Activated CD4-positive, alpha-beta memory T cell treated with anti-CD3 and anti-CD28 coated beads, Interleukin-2, amount 10 ng/mL, durations not matched to agents 7 days and 5 days (primary cell): ENCODE measurements around the gene HTRA1. TPM values are rescaled to one million over a fixed set of nuclear protein-coding genes. Genes with fewer than 3 reads are reported as not detected.
A peak's percentile ranks its signal among the peaks of the same experiment; 100 is the strongest.

Experiments
- CTCF ChIA-PET: fragments of 350-600 bp; sonication (Branson Sonifier 250); formaldehyde crosslinking; loops from one replicate; lab custom pipeline; 2021; ENCODE audit warnings: antibody characterized with exemption, inconsistent platforms; lab: Charles Lee
- POLR2A ChIA-PET: fragments of 350-600 bp; sonication (Branson Sonifier 250); formaldehyde crosslinking; loops from one replicate; lab custom pipeline; 2021; ENCODE audit warnings: antibody characterized with exemption; lab: Charles Lee
- DNase-seq: peaks from one replicate; pipeline ENCODE4 v3.0.0-alpha.2; 2020
- H3K27ac Mint-ChIP-seq: one replicate; pipeline ENCODE4 v1.8.0; 2021; ENCODE audit warnings: mild to moderate bottlenecking, mixed read lengths
- H3K27me3 Mint-ChIP-seq: one replicate; pipeline ENCODE4 v1.8.0; 2021; ENCODE audit warnings: mixed read lengths
- H3K36me3 Mint-ChIP-seq: one replicate; pipeline ENCODE4 v1.8.0; 2021; ENCODE audit warnings: low read depth, mixed read lengths
- H3K4me1 Mint-ChIP-seq: one replicate; pipeline ENCODE4 v1.8.0; 2021; ENCODE audit warnings: mixed read lengths
- H3K4me3 Mint-ChIP-seq: one replicate; pipeline ENCODE4 v1.8.0; 2021; ENCODE audit warnings: mild to moderate bottlenecking, mixed read lengths
- H3K9me3 Mint-ChIP-seq: one replicate; pipeline ENCODE4 v1.8.0; 2021; ENCODE audit warnings: mixed read lengths
- total RNA-seq, 2 experiments: library from RNA; stranded (reverse); gene quantifications; one replicate each; pipeline ENCODE4 v1.2.3, GENCODE V29; 2021

The HTRA1 gene
- total RNA-seq, 2 experiments from 2014 or later: not detected

- H3K27me3 Mint-ChIP-seq: peaks cover 51% of the 10 kb centered on the region
Observed at GRCh38 chr10:122458693-122459092, 2.7 kb upstream of the HTRA1 start.

GRCh38 chr10:122459561-122460273 is 1.6 kb upstream of the HTRA1 start:
- Mint-ChIP-seq H3K27me3 (peaks cover 60% of the 10 kb centered on the region), H3K27ac (no peak overlapping the region), H3K4me3 (no peak overlapping the region), H3K4me1 (peaks cover 6% of the 10 kb centered on the region), H3K36me3 (no peaks in the 10 kb centered on the region), H3K9me3 (no peaks in the 10 kb centered on the region)
- ChIA-PET POLR2A (no interaction called here), CTCF (no interaction called here)
- DNase-seq: no peak

More at GRCh38 chr10:122458693-122459092, 2.7 kb upstream of the HTRA1 start:
- Mint-ChIP-seq H3K27ac (no peak overlapping the region), H3K4me1 (peaks cover 6% of the 10 kb centered on the region), H3K4me3 (no peak overlapping the region), H3K9me3 (no peaks in the 10 kb centered on the region), H3K36me3 (no peaks in the 10 kb centered on the region)
- ChIA-PET POLR2A (no interaction called here), CTCF (no interaction called here)
- no peak for DNase-seq

GRCh38 chr10:122460891-122461293 is 461 bp upstream of the HTRA1 start:
- no peak overlapping the region for H3K4me3 Mint-ChIP-seq
- H3K4me1 Mint-ChIP-seq: peaks cover 6% of the 10 kb centered on the region
- H3K27ac Mint-ChIP-seq: no peak overlapping the region
- POLR2A ChIA-PET: no interaction called here
- no peaks in the 10 kb centered on the region for H3K36me3 Mint-ChIP-seq
- CTCF ChIA-PET: no interaction called here
- no peak for DNase-seq
- H3K9me3 Mint-ChIP-seq: no peaks in the 10 kb centered on the region
- H3K27me3 Mint-ChIP-seq: peaks cover 68% of the 10 kb centered on the region

- peaks cover 75% of the 10 kb centered on the region for H3K27me3 Mint-ChIP-seq
- no peaks in the 10 kb centered on the region for H3K9me3 Mint-ChIP-seq
- peak overlapping the region; percentile 52 for H3K4me3 Mint-ChIP-seq
- no peaks in the 10 kb centered on the region for H3K36me3 Mint-ChIP-seq
- H3K4me1 Mint-ChIP-seq: peaks cover 6% of the 10 kb centered on the region
- CTCF ChIA-PET: no interaction called here
- no peak for DNase-seq
- no peak overlapping the region for H3K27ac Mint-ChIP-seq
- POLR2A ChIA-PET: no interaction called here
Observed at GRCh38 chr10:122461729-122462532, 578 bp downstream of the HTRA1 start.

GRCh38 chr10:122462533-122463465 is 1.4 kb downstream of the HTRA1 start:
- H3K27me3 Mint-ChIP-seq: peaks cover 74% of the 10 kb centered on the region
- no peaks in the 10 kb centered on the region for H3K36me3 Mint-ChIP-seq
- peaks cover 6% of the 10 kb centered on the region for H3K4me1 Mint-ChIP-seq
- H3K9me3 Mint-ChIP-seq: no peaks in the 10 kb centered on the region
- DNase-seq: no peak
- H3K27ac Mint-ChIP-seq: no peak overlapping the region
- POLR2A ChIA-PET: no interaction called here
- CTCF ChIA-PET: no interaction called here
- peak overlapping the region; percentile 52 for H3K4me3 Mint-ChIP-seq

GRCh38 chr10:122463466-122464249 is 2.3 kb downstream of the HTRA1 start:
- Mint-ChIP-seq H3K9me3 (no peaks in the 10 kb centered on the region), H3K36me3 (no peaks in the 10 kb centered on the region), H3K4me3 (no peak overlapping the region), H3K27me3 (peaks cover 69% of the 10 kb centered on the region), H3K4me1 (peaks cover 6% of the 10 kb centered on the region), H3K27ac (no peak overlapping the region)
- ChIA-PET CTCF (no interaction called here), POLR2A (no interaction called here)
- no peak for DNase-seq

GRCh38 chr10:122464250-122464510 is 2.8 kb downstream of the HTRA1 start:
- Mint-ChIP-seq H3K27me3 (peaks cover 67% of the 10 kb centered on the region), H3K36me3 (no peaks in the 10 kb centered on the region), H3K9me3 (no peaks in the 10 kb centered on the region), H3K4me1 (peaks cover 6% of the 10 kb centered on the region), H3K4me3 (no peak overlapping the region), H3K27ac (no peak overlapping the region)
- DNase-seq: no peak
- POLR2A ChIA-PET: no interaction called here
- CTCF ChIA-PET: no interaction called here

GRCh38 chr10:122464586-122464985 is 3.2 kb downstream of the HTRA1 start:
- ChIA-PET POLR2A (no interaction called here), CTCF (no interaction called here)
- H3K27me3 Mint-ChIP-seq: peaks cover 66% of the 10 kb centered on the region
- H3K27ac Mint-ChIP-seq: no peak overlapping the region
- no peak for DNase-seq
- no peaks in the 10 kb centered on the region for H3K36me3 Mint-ChIP-seq
- no peaks in the 10 kb centered on the region for H3K9me3 Mint-ChIP-seq
- no peak overlapping the region for H3K4me3 Mint-ChIP-seq
- H3K4me1 Mint-ChIP-seq: peaks cover 6% of the 10 kb centered on the region

- H3K9me3 Mint-ChIP-seq: no peaks in the 10 kb centered on the region
- DNase-seq: no peak
- POLR2A ChIA-PET: no interaction called here
- peaks cover 6% of the 10 kb centered on the region for H3K4me1 Mint-ChIP-seq
- H3K27me3 Mint-ChIP-seq: peaks cover 63% of the 10 kb centered on the region
- no peaks in the 10 kb centered on the region for H3K36me3 Mint-ChIP-seq
- H3K4me3 Mint-ChIP-seq: no peak overlapping the region
- CTCF ChIA-PET: no interaction called here
- H3K27ac Mint-ChIP-seq: no peak overlapping the region
Observed at GRCh38 chr10:122465401-122466040, 4.2 kb downstream of the HTRA1 start.

GRCh38 chr10:122466951-122467381 is 5.6 kb downstream of the HTRA1 start:
- POLR2A ChIA-PET: no interaction called here
- CTCF ChIA-PET: interaction anchor here (1.2 to 1.7 kb wide), 2 partner anchors 33 to 99 kb away, joined by 4 to 5 read pairs; no protein-coding TSS in a partner anchor
- H3K9me3 Mint-ChIP-seq: no peaks in the 10 kb centered on the region
- DNase-seq: no peak
- no peaks in the 10 kb centered on the region for H3K36me3 Mint-ChIP-seq
- no peak overlapping the region for H3K27ac Mint-ChIP-seq
- peaks cover 64% of the 10 kb centered on the region for H3K27me3 Mint-ChIP-seq
- no peak overlapping the region for H3K4me3 Mint-ChIP-seq
- peaks cover 6% of the 10 kb centered on the region for H3K4me1 Mint-ChIP-seq

- Mint-ChIP-seq H3K9me3 (no peaks in the 10 kb centered on the region), H3K27me3 (peaks cover 61% of the 10 kb centered on the region), H3K4me1 (peaks cover 2% of the 10 kb centered on the region), H3K4me3 (no peak overlapping the region), H3K36me3 (no peaks in the 10 kb centered on the region), H3K27ac (no peak overlapping the region)
- no peak for DNase-seq
- POLR2A ChIA-PET: no interaction called here
- CTCF ChIA-PET: interaction anchor here (1.7 kb wide), 1 partner anchor 98 kb away, joined by 5 read pairs; no protein-coding TSS in a partner anchor
Observed at GRCh38 chr10:122467701-122468100, 6.3 kb downstream of the HTRA1 start.

GRCh38 chr10:122468307-122468925 is 7.1 kb downstream of the HTRA1 start:
- DNase-seq: no peak
- Mint-ChIP-seq H3K4me3 (no peak overlapping the region), H3K27ac (no peak overlapping the region), H3K4me1 (no peaks in the 10 kb centered on the region), H3K27me3 (peaks cover 59% of the 10 kb centered on the region), H3K9me3 (no peaks in the 10 kb centered on the region), H3K36me3 (no peaks in the 10 kb centered on the region)
- ChIA-PET CTCF (no interaction called here), POLR2A (no interaction called here)
